ENCODE measurements around the gene CAMKMT.

CAMKMT gene

GRCh38 chr2:44612276-44612675, 250.5 kb downstream of the CAMKMT start:
- no peak for DNase-seq
- Mint-ChIP-seq H3K27ac (no peak overlapping the region), H3K9me3 (no peaks in the 10 kb centered on the region), H3K27me3 (no peaks in the 10 kb centered on the region), H3K36me3 (no peaks in the 10 kb centered on the region), H3K4me1 (no peaks in the 10 kb centered on the region), H3K4me3 (no peak overlapping the region)
- CTCF ChIA-PET: no interaction called here

GRCh38 chr2:44614940-44615339, 253.2 kb downstream of the CAMKMT start:
- Mint-ChIP-seq H3K36me3 (no peaks in the 10 kb centered on the region), H3K9me3 (no peaks in the 10 kb centered on the region), H3K4me3 (no peak overlapping the region), H3K27ac (no peak overlapping the region), H3K27me3 (no peaks in the 10 kb centered on the region), H3K4me1 (no peaks in the 10 kb centered on the region)
- CTCF ChIA-PET: no interaction called here
- no peak for DNase-seq

GRCh38 chr2:44615950-44616518, 254.3 kb downstream of the CAMKMT start:
- no peak for DNase-seq
- Mint-ChIP-seq H3K27ac (no peak overlapping the region), H3K27me3 (no peaks in the 10 kb centered on the region), H3K9me3 (no peaks in the 10 kb centered on the region), H3K4me3 (no peak overlapping the region), H3K4me1 (no peaks in the 10 kb centered on the region), H3K36me3 (no peaks in the 10 kb centered on the region)
- CTCF ChIA-PET: interaction anchor here (1.0 to 2.3 kb wide), 2 partner anchors 56 to 136 kb away, joined by 3 to 6 read pairs; no protein-coding TSS in a partner anchor

- Mint-ChIP-seq H3K9me3 (no peaks in the 10 kb centered on the region), H3K4me3 (no peak overlapping the region), H3K27ac (no peak overlapping the region), H3K36me3 (no peaks in the 10 kb centered on the region), H3K4me1 (no peaks in the 10 kb centered on the region), H3K27me3 (no peaks in the 10 kb centered on the region)
- no peak for DNase-seq
- CTCF ChIA-PET: interaction anchor here (1.0 to 2.3 kb wide), 3 partner anchors 38 to 137 kb away, joined by 3 to 6 read pairs (median 5); no protein-coding TSS in a partner anchor
Measured at GRCh38 chr2:44616667-44617155, 255.0 kb downstream of the CAMKMT start.

GRCh38 chr2:44618251-44619023, 256.7 kb downstream of the CAMKMT start:
- CTCF ChIA-PET: interaction anchor here (1.8 kb wide), 1 partner anchor 39 kb away, joined by 5 read pairs; no protein-coding TSS in a partner anchor
- no peak overlapping the region for H3K27ac Mint-ChIP-seq
- no peaks in the 10 kb centered on the region for H3K27me3 Mint-ChIP-seq
- no peaks in the 10 kb centered on the region for H3K9me3 Mint-ChIP-seq
- no peaks in the 10 kb centered on the region for H3K4me1 Mint-ChIP-seq
- H3K36me3 Mint-ChIP-seq: no peaks in the 10 kb centered on the region
- H3K4me3 Mint-ChIP-seq: no peak overlapping the region
- DNase-seq: no peak

- H3K36me3 Mint-ChIP-seq: no peaks in the 10 kb centered on the region
- H3K27ac Mint-ChIP-seq: no peak overlapping the region
- no peaks in the 10 kb centered on the region for H3K9me3 Mint-ChIP-seq
- no peak overlapping the region for H3K4me3 Mint-ChIP-seq
- CTCF ChIA-PET: interaction anchor here (1.5 kb wide), 1 partner anchor 141 kb away, joined by 3 read pairs; no protein-coding TSS in a partner anchor
- DNase-seq: no peak
- no peaks in the 10 kb centered on the region for H3K4me1 Mint-ChIP-seq
- H3K27me3 Mint-ChIP-seq: no peaks in the 10 kb centered on the region
Measured at GRCh38 chr2:44620189-44620990, 258.6 kb downstream of the CAMKMT start.

- H3K4me1 Mint-ChIP-seq: no peaks in the 10 kb centered on the region
- H3K4me3 Mint-ChIP-seq: no peak overlapping the region
- H3K9me3 Mint-ChIP-seq: no peaks in the 10 kb centered on the region
- CTCF ChIA-PET: no interaction called here
- H3K27ac Mint-ChIP-seq: no peak overlapping the region
- no peaks in the 10 kb centered on the region for H3K27me3 Mint-ChIP-seq
- DNase-seq: no peak
- no peaks in the 10 kb centered on the region for H3K36me3 Mint-ChIP-seq
Measured at GRCh38 chr2:44623622-44624351, 262.0 kb downstream of the CAMKMT start.

- H3K27ac Mint-ChIP-seq: no peak overlapping the region
- CTCF ChIA-PET: no interaction called here
Measured at GRCh38 chr2:44628297-44628696, 266.6 kb downstream of the CAMKMT start.

GRCh38 chr2:44632931-44633689, 271.4 kb downstream of the CAMKMT start:
- CTCF ChIA-PET: no interaction called here
- Mint-ChIP-seq H3K4me3 (no peak overlapping the region), H3K27me3 (no peaks in the 10 kb centered on the region), H3K9me3 (peaks cover 3% of the 10 kb centered on the region), H3K4me1 (peaks cover 6% of the 10 kb centered on the region), H3K27ac (no peak overlapping the region), H3K36me3 (no peaks in the 10 kb centered on the region)
- DNase-seq: no peak

More at GRCh38 chr2:44628297-44628696, 266.6 kb downstream of the CAMKMT start:
- H3K27me3 Mint-ChIP-seq: no peaks in the 10 kb centered on the region
- no peak for DNase-seq
- peaks cover 2% of the 10 kb centered on the region for H3K4me1 Mint-ChIP-seq
- no peak overlapping the region for H3K4me3 Mint-ChIP-seq
- H3K36me3 Mint-ChIP-seq: no peaks in the 10 kb centered on the region
- peaks cover 2% of the 10 kb centered on the region for H3K9me3 Mint-ChIP-seq

GRCh38 chr2:44635725-44636124, 274.0 kb downstream of the CAMKMT start:
- CTCF ChIA-PET: interaction anchor here (0.7 kb wide), 1 partner anchor 238 kb away, joined by 3 read pairs; no protein-coding TSS in a partner anchor
- H3K27ac Mint-ChIP-seq: no peak overlapping the region
- no peak overlapping the region for H3K4me3 Mint-ChIP-seq
- no peak for DNase-seq
- H3K27me3 Mint-ChIP-seq: no peaks in the 10 kb centered on the region
- no peaks in the 10 kb centered on the region for H3K36me3 Mint-ChIP-seq
- peaks cover 3% of the 10 kb centered on the region for H3K9me3 Mint-ChIP-seq
- H3K4me1 Mint-ChIP-seq: peaks cover 6% of the 10 kb centered on the region

GRCh38 chr2:44638649-44639048, 276.9 kb downstream of the CAMKMT start:
- no peaks in the 10 kb centered on the region for H3K36me3 Mint-ChIP-seq
- CTCF ChIA-PET: no interaction called here
- no peak overlapping the region for H3K4me3 Mint-ChIP-seq

GRCh38 chr2:44639399-44639798, 277.7 kb downstream of the CAMKMT start:
- Mint-ChIP-seq H3K36me3 (no peaks in the 10 kb centered on the region), H3K27ac (no peak overlapping the region), H3K4me3 (no peak overlapping the region), H3K4me1 (no peaks in the 10 kb centered on the region), H3K27me3 (no peaks in the 10 kb centered on the region), H3K9me3 (no peaks in the 10 kb centered on the region)
- CTCF ChIA-PET: no interaction called here
- DNase-seq: no peak

More at GRCh38 chr2:44638649-44639048, 276.9 kb downstream of the CAMKMT start:
- no peak overlapping the region for H3K27ac Mint-ChIP-seq
- H3K27me3 Mint-ChIP-seq: no peaks in the 10 kb centered on the region
- H3K9me3 Mint-ChIP-seq: no peaks in the 10 kb centered on the region
- no peaks in the 10 kb centered on the region for H3K4me1 Mint-ChIP-seq
- no peak for DNase-seq

- no peaks in the 10 kb centered on the region for H3K4me1 Mint-ChIP-seq
- CTCF ChIA-PET: no interaction called here
- no peaks in the 10 kb centered on the region for H3K9me3 Mint-ChIP-seq
- no peak overlapping the region for H3K27ac Mint-ChIP-seq
- no peaks in the 10 kb centered on the region for H3K36me3 Mint-ChIP-seq
- DNase-seq: no peak
- no peaks in the 10 kb centered on the region for H3K27me3 Mint-ChIP-seq
- H3K4me3 Mint-ChIP-seq: no peak overlapping the region
Measured at GRCh38 chr2:44642123-44642857, 280.5 kb downstream of the CAMKMT start.
